IMR-90 (cell line): Measurements from ENCODE around the gene EFNA5.

Experiments used
- POLR2A ChIP-seq: IDR thresholded peaks from 2 replicates; pipeline ENCODE4 v1.6.1; 2012; ENCODE audit warnings: mild to moderate bottlenecking, low read depth, low read length
- TF ChIP-seq, protein P1 (sequence below): fragments of 150-350 bp; IDR thresholded peaks from 2 replicates; pipeline ENCODE4 v1.6.1; 2016; ENCODE audit warnings: low read depth, mild to moderate bottlenecking, low read length, moderate library complexity, borderline replicate concordance
- TF ChIP-seq, protein P2 (sequence below): conservative IDR thresholded peaks from 2 replicates; pipeline ENCODE4 v1.5.1; 2012; ENCODE audit warnings: mild to moderate bottlenecking, low read depth, low read length, improper control_type of control experiment

DNA sequence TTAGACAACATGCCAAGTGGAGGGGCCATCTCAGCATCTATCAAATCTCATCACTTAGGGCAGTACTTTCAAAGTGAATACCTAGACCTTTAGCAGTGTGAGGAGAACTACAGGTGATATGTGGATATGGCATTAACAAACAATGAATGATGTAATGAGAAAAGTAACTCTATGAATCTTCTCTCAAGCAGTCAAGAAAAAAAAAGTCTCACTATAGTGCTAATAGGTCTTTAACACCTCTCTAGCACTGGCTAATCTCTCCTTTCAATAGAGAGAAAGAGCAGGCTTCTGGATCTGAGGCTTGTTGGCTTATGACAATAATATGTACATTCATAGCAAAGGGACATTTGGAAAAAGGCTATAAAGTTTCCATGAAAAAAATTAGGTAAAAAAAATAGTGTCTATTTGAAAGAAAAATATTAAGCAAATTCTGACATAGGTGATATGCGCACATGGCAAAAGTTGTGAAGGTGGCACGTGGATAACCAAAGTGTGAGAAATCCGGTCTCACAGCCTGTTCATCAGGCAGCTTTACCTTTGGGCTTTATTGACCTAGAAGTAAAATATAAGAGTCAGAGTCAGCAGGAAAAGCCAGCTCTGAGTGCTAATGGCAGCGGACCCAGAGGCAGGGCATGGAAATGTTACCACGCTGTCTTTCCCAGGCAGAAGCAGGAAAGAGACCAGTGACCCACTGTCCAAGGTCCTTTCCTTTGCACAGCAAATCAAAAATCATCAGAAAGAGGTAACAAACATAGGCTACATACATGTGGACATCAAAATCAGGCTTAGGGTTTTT, 203.4 kb downstream of the EFNA5 start:
- TF ChIP-seq POLR2A, result no peak
- TF ChIP-seq, protein P1, sequence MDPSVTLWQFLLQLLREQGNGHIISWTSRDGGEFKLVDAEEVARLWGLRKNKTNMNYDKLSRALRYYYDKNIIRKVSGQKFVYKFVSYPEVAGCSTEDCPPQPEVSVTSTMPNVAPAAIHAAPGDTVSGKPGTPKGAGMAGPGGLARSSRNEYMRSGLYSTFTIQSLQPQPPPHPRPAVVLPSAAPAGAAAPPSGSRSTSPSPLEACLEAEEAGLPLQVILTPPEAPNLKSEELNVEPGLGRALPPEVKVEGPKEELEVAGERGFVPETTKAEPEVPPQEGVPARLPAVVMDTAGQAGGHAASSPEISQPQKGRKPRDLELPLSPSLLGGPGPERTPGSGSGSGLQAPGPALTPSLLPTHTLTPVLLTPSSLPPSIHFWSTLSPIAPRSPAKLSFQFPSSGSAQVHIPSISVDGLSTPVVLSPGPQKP, result no peak
- TF ChIP-seq, protein P2, sequence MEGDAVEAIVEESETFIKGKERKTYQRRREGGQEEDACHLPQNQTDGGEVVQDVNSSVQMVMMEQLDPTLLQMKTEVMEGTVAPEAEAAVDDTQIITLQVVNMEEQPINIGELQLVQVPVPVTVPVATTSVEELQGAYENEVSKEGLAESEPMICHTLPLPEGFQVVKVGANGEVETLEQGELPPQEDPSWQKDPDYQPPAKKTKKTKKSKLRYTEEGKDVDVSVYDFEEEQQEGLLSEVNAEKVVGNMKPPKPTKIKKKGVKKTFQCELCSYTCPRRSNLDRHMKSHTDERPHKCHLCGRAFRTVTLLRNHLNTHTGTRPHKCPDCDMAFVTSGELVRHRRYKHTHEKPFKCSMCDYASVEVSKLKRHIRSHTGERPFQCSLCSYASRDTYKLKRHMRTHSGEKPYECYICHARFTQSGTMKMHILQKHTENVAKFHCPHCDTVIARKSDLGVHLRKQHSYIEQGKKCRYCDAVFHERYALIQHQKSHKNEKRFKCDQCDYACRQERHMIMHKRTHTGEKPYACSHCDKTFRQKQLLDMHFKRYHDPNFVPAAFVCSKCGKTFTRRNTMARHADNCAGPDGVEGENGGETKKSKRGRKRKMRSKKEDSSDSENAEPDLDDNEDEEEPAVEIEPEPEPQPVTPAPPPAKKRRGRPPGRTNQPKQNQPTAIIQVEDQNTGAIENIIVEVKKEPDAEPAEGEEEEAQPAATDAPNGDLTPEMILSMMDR, result no peak
